WTC11 (cell line): ENCODE results near the gene A4GNT. TPM values are rescaled to one million over a fixed set of nuclear protein-coding genes. Genes with fewer than 3 reads are reported as not detected.

Experiments used
- ATAC-seq: fragments of 200-7000 bp; cut with Tn5 transposase; 2 replicates; pipeline ENCODE4 v1.10.0; 2021; ENCODE audit warnings: mild to moderate bottlenecking, moderate library complexity
- CTCF ChIA-PET: fragments of 300-600 bp; sonication (Branson Sonifier 250); formaldehyde crosslinking; loops from one replicate; lab custom pipeline; 2021; ENCODE audit warnings: antibody characterized with exemption; lab: Charles Lee
- POLR2A ChIA-PET: fragments of 350-600 bp; sonication (Branson Sonifier 250); formaldehyde crosslinking; loops from one replicate; lab custom pipeline; 2021; ENCODE audit warnings: antibody characterized with exemption; lab: Charles Lee
- DNase-seq: peaks from one replicate; pipeline ENCODE4 v3.0.0; 2021; ENCODE audit warnings: low spot score
- H3K27ac Mint-ChIP-seq: 2 replicates; pipeline ENCODE4 v1.8.0; 2021; ENCODE audit warnings: mixed read lengths
- H3K27me3 Mint-ChIP-seq: 2 replicates; pipeline ENCODE4 v1.8.0; 2021; ENCODE audit warnings: low read depth, mild to moderate bottlenecking, moderate library complexity, mixed read lengths
- H3K36me3 Mint-ChIP-seq: 2 replicates; pipeline ENCODE4 v1.8.0; 2021; ENCODE audit warnings: mixed read lengths
- H3K4me1 Mint-ChIP-seq: 2 replicates; pipeline ENCODE4 v1.8.0; 2022; ENCODE audit warnings: mixed read lengths
- H3K4me3 Mint-ChIP-seq: 2 replicates; pipeline ENCODE4 v1.8.0; 2021; ENCODE audit warnings: mild to moderate bottlenecking, moderate library complexity, mixed read lengths
- H3K9me3 Mint-ChIP-seq: 2 replicates; pipeline ENCODE4 v1.8.0; 2021; ENCODE audit warnings: mixed read lengths
- ATF6 ChIP-seq: sonication (generic); formaldehyde crosslinking; IDR thresholded peaks from 2 replicates; pipeline ENCODE4 v1.8.1; 2023; ENCODE audit warnings: mild to moderate bottlenecking, missing genetic modification reagents
- CDX4 ChIP-seq: fragments of 250-450 bp; sonication (Bioruptor Pico); IDR thresholded peaks from 2 replicates; pipeline ENCODE4 v1.9.0; 2021; ENCODE audit warnings: moderate library complexity, mild to moderate bottlenecking, inconsistent platforms, borderline replicate concordance
- CREB1 ChIP-seq: sonication (generic); formaldehyde crosslinking; IDR thresholded peaks from 2 replicates; pipeline ENCODE4 v1.8.0; 2023; ENCODE audit warnings: mild to moderate bottlenecking, missing genetic modification reagents
- ELF4 ChIP-seq: sonication (generic); formaldehyde crosslinking; IDR thresholded peaks from 2 replicates; pipeline ENCODE4 v1.8.1; 2022; ENCODE audit warnings: low read depth, mild to moderate bottlenecking, moderate library complexity, missing genetic modification reagents
- ESRRA ChIP-seq: sonication (generic); formaldehyde crosslinking; IDR thresholded peaks from 2 replicates; pipeline ENCODE4 v1.8.1; 2022; ENCODE audit warnings: mild to moderate bottlenecking, missing genetic modification reagents, borderline replicate concordance
- FOXK1 ChIP-seq: sonication (generic); formaldehyde crosslinking; IDR thresholded peaks from 2 replicates; pipeline ENCODE4 v1.8.0; 2022; ENCODE audit warnings: mild to moderate bottlenecking, moderate library complexity, missing genetic modification reagents
- HMGA2 ChIP-seq: fragments of 250-450 bp; sonication (Bioruptor Pico); IDR thresholded peaks from 2 replicates; pipeline ENCODE4 v1.4.0; 2021; ENCODE audit warnings: mild to moderate bottlenecking, moderate library complexity
- JAZF1 ChIP-seq: fragments of 250-450 bp; sonication (Bioruptor Pico); IDR thresholded peaks from 2 replicates; pipeline ENCODE4 v1.9.0; 2021; ENCODE audit warnings: moderate library complexity, mild to moderate bottlenecking, inconsistent platforms
- MAX ChIP-seq: sonication (generic); formaldehyde crosslinking; IDR thresholded peaks from 2 replicates; pipeline ENCODE4 v1.8.0; 2022; ENCODE audit warnings: mild to moderate bottlenecking, missing genetic modification reagents
- NFE2L1 ChIP-seq: sonication (generic); formaldehyde crosslinking; IDR thresholded peaks from 2 replicates; pipeline ENCODE4 v1.8.1; 2023; ENCODE audit warnings: missing genetic modification reagents
- NFYB ChIP-seq: sonication (generic); formaldehyde crosslinking; conservative IDR thresholded peaks from 2 replicates; pipeline ENCODE4 v1.8.0; 2022; ENCODE audit warnings: low read depth, missing genetic modification reagents
- NR2C2 ChIP-seq: sonication (generic); formaldehyde crosslinking; IDR thresholded peaks from 2 replicates; pipeline ENCODE4 v1.8.0; 2022; ENCODE audit warnings: mild to moderate bottlenecking, missing genetic modification reagents
- SMAD4 ChIP-seq: sonication (generic); formaldehyde crosslinking; IDR thresholded peaks from 2 replicates; pipeline ENCODE4 v1.8.0; 2022; ENCODE audit warnings: mild to moderate bottlenecking, missing genetic modification reagents
- ZNF138 ChIP-seq: sonication (generic); formaldehyde crosslinking; conservative IDR thresholded peaks from 2 replicates; pipeline ENCODE4 v1.8.1; 2022; ENCODE audit warnings: mild to moderate bottlenecking, moderate library complexity, missing genetic modification reagents
- ZNF416 ChIP-seq: fragments of 250-450 bp; sonication (Bioruptor Pico); IDR thresholded peaks from 2 replicates; pipeline ENCODE4 v1.9.0; 2021; ENCODE audit warnings: mild to moderate bottlenecking, inconsistent platforms
- total RNA-seq: library from RNA; stranded (reverse); gene quantifications from 3 replicates; pipeline ENCODE4 v1.2.3, GENCODE V29; 2021
- TF ChIP-seq, protein P1 (sequence below): fragments of 250-450 bp; sonication (Bioruptor Pico); IDR thresholded peaks from 2 replicates; pipeline ENCODE4 v1.9.0; 2021; ENCODE audit warnings: mild to moderate bottlenecking, borderline replicate concordance
- TF ChIP-seq, protein P2 (sequence below): sonication (generic); formaldehyde crosslinking; conservative IDR thresholded peaks from 2 replicates; pipeline ENCODE4 v1.8.1; 2023; ENCODE audit warnings: mild to moderate bottlenecking, low read depth, missing genetic modification reagents, moderate library complexity

A4GNT gene
- total RNA-seq, 1 experiment from 2014 or later = not detected

GRCh38 chr3:138180375-138181029 is 48.3 kb upstream of the A4GNT start:
- H3K9me3 Mint-ChIP-seq = no peaks in the 10 kb centered on the region
- TF ChIP-seq CDX4 (CRISPR knock-in tag) = no peak
- no peak for TF ChIP-seq NFYB
- no peak for TF ChIP-seq CREB1
- no peak for TF ChIP-seq MAX
- TF ChIP-seq ELF4 (CRISPR knock-in tag) = no peak
- TF ChIP-seq JAZF1 (CRISPR knock-in tag) = no peak
- no peak for TF ChIP-seq ZNF416
- no peak for TF ChIP-seq ATF6
- TF ChIP-seq ESRRA = no peak
- TF ChIP-seq, protein P1, sequence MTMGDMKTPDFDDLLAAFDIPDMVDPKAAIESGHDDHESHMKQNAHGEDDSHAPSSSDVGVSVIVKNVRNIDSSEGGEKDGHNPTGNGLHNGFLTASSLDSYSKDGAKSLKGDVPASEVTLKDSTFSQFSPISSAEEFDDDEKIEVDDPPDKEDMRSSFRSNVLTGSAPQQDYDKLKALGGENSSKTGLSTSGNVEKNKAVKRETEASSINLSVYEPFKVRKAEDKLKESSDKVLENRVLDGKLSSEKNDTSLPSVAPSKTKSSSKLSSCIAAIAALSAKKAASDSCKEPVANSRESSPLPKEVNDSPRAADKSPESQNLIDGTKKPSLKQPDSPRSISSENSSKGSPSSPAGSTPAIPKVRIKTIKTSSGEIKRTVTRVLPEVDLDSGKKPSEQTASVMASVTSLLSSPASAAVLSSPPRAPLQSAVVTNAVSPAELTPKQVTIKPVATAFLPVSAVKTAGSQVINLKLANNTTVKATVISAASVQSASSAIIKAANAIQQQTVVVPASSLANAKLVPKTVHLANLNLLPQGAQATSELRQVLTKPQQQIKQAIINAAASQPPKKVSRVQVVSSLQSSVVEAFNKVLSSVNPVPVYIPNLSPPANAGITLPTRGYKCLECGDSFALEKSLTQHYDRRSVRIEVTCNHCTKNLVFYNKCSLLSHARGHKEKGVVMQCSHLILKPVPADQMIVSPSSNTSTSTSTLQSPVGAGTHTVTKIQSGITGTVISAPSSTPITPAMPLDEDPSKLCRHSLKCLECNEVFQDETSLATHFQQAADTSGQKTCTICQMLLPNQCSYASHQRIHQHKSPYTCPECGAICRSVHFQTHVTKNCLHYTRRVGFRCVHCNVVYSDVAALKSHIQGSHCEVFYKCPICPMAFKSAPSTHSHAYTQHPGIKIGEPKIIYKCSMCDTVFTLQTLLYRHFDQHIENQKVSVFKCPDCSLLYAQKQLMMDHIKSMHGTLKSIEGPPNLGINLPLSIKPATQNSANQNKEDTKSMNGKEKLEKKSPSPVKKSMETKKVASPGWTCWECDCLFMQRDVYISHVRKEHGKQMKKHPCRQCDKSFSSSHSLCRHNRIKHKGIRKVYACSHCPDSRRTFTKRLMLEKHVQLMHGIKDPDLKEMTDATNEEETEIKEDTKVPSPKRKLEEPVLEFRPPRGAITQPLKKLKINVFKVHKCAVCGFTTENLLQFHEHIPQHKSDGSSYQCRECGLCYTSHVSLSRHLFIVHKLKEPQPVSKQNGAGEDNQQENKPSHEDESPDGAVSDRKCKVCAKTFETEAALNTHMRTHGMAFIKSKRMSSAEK (CRISPR knock-in tag) = no peak
- no peak for TF ChIP-seq ZNF138 (CRISPR knock-in tag)
- no peak for TF ChIP-seq HMGA2 (CRISPR knock-in tag)
- no peak for TF ChIP-seq SMAD4 (CRISPR knock-in tag)
- TF ChIP-seq, protein P2, sequence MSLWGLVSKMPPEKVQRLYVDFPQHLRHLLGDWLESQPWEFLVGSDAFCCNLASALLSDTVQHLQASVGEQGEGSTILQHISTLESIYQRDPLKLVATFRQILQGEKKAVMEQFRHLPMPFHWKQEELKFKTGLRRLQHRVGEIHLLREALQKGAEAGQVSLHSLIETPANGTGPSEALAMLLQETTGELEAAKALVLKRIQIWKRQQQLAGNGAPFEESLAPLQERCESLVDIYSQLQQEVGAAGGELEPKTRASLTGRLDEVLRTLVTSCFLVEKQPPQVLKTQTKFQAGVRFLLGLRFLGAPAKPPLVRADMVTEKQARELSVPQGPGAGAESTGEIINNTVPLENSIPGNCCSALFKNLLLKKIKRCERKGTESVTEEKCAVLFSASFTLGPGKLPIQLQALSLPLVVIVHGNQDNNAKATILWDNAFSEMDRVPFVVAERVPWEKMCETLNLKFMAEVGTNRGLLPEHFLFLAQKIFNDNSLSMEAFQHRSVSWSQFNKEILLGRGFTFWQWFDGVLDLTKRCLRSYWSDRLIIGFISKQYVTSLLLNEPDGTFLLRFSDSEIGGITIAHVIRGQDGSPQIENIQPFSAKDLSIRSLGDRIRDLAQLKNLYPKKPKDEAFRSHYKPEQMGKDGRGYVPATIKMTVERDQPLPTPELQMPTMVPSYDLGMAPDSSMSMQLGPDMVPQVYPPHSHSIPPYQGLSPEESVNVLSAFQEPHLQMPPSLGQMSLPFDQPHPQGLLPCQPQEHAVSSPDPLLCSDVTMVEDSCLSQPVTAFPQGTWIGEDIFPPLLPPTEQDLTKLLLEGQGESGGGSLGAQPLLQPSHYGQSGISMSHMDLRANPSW (CRISPR knock-in tag) = no peak
- TF ChIP-seq NFE2L1 (CRISPR knock-in tag) = no peak
- TF ChIP-seq FOXK1 (CRISPR knock-in tag) = no peak
- TF ChIP-seq NR2C2 (CRISPR knock-in tag) = no peak
- H3K27me3 Mint-ChIP-seq = peaks cover 39% of the 10 kb centered on the region
- no peaks in the 10 kb centered on the region for H3K4me1 Mint-ChIP-seq
- CTCF ChIA-PET = interaction anchor here (1.2 to 1.4 kb wide), 3 partner anchors 75 to 148 kb away, joined by 3 to 7 read pairs (median 4); no protein-coding TSS in a partner anchor
- ATAC-seq (peak; percentile 60; the same call in 1 of the 2 replicates), DNase-seq (no peak)
- no peaks in the 10 kb centered on the region for H3K36me3 Mint-ChIP-seq
- no peak overlapping the region for H3K27ac Mint-ChIP-seq
- no peak overlapping the region for H3K4me3 Mint-ChIP-seq
- POLR2A ChIA-PET = no interaction called here
